ENCODE data around the gene LPCAT4.

DNA sequence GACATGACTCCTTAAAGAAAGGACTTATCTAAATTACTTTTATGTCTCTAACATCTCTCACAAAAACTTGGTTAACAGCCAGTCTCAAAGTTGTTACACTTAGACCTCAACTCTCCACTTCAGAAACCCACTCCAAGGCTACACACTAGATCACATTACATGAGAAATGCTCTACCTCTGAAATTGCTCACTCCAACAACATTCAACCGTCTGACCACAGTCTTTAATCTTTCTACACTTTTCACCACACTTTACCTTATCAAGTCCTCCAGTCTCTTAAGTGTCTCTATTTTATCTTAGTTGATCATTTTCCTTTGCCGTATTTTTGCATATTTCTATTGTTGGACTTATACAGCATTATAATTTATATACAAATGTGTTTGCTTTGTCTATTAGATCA is 35.2 kb downstream of the LPCAT4 start:
- TF ChIP-seq, protein P1, sequence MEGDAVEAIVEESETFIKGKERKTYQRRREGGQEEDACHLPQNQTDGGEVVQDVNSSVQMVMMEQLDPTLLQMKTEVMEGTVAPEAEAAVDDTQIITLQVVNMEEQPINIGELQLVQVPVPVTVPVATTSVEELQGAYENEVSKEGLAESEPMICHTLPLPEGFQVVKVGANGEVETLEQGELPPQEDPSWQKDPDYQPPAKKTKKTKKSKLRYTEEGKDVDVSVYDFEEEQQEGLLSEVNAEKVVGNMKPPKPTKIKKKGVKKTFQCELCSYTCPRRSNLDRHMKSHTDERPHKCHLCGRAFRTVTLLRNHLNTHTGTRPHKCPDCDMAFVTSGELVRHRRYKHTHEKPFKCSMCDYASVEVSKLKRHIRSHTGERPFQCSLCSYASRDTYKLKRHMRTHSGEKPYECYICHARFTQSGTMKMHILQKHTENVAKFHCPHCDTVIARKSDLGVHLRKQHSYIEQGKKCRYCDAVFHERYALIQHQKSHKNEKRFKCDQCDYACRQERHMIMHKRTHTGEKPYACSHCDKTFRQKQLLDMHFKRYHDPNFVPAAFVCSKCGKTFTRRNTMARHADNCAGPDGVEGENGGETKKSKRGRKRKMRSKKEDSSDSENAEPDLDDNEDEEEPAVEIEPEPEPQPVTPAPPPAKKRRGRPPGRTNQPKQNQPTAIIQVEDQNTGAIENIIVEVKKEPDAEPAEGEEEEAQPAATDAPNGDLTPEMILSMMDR (conservative IDR thresholded peaks at IDR 0.05): no peak
- TF ChIP-seq EZH2 (IDR thresholded peaks at IDR 0.05; ENCODE audit: low read depth): no peak
